SK-N-SH treated with all-trans-retinoic acid at 6 μM for 48 hours (cell line): ENCODE data around the gene POLR2J2.
"Not testable (repeated sequence)": the region's sequence is repeated elsewhere in the genome, so short reads cannot be mapped to it uniquely, and the experiment has no call there.

Experiments used
- ARNTL ChIP-seq: fragments of 450-650 bp; formaldehyde crosslinking; IDR thresholded peaks from 2 replicates; pipeline ENCODE4 v1.5.0; 2020; ENCODE audit warnings: low read depth, mild to moderate bottlenecking, moderate library complexity, borderline replicate concordance
- CSDC2 ChIP-seq: fragments of 250-450 bp; sonication (Bioruptor Pico); IDR thresholded peaks from 2 replicates; pipeline ENCODE4 v1.5.0; 2020; ENCODE audit warnings: mild to moderate bottlenecking, moderate library complexity
- RARB ChIP-seq: fragments of 250-450 bp; sonication (Bioruptor Pico); IDR thresholded peaks from 2 replicates; pipeline ENCODE4 v1.8.0; 2021; ENCODE audit warnings: mild to moderate bottlenecking, moderate library complexity
- SNAI2 ChIP-seq: fragments of 250-450 bp; sonication (Bioruptor Pico); IDR thresholded peaks from 2 replicates; pipeline ENCODE4 v1.5.0; 2020; ENCODE audit warnings: mild to moderate bottlenecking, moderate library complexity
- TOX ChIP-seq: fragments of 250-450 bp; sonication (Bioruptor Pico); IDR thresholded peaks from 2 replicates; pipeline ENCODE4 v1.8.0; 2021; ENCODE audit warnings: mild to moderate bottlenecking, moderate library complexity, borderline replicate concordance
- ZFP3 ChIP-seq: fragments of 250-450 bp; sonication (Bioruptor Pico); IDR thresholded peaks from 2 replicates; pipeline ENCODE4 v1.5.0; 2020; ENCODE audit warnings: mild to moderate bottlenecking, moderate library complexity
- ZFP30 ChIP-seq: fragments of 450-650 bp; formaldehyde crosslinking; IDR thresholded peaks from 2 replicates; pipeline ENCODE4 v1.5.0; 2022; ENCODE audit warnings: mild to moderate bottlenecking, moderate library complexity
- ZNF565 ChIP-seq: fragments of 450-650 bp; formaldehyde crosslinking; conservative IDR thresholded peaks from 2 replicates; pipeline ENCODE4 v1.5.0; 2020; ENCODE audit warnings: low read depth, mild to moderate bottlenecking, moderate library complexity
- ZNF8 ChIP-seq: fragments of 450-650 bp; formaldehyde crosslinking; IDR thresholded peaks from 2 replicates; pipeline ENCODE4 v1.5.0; 2020; ENCODE audit warnings: mild to moderate bottlenecking, moderate library complexity
- TF ChIP-seq, protein P1 (sequence below): fragments of 250-450 bp; sonication (Bioruptor Pico); IDR thresholded peaks from 2 replicates; pipeline ENCODE4 v1.5.1; 2020; ENCODE audit warnings: low read depth, mild to moderate bottlenecking, moderate library complexity
- TF ChIP-seq, protein P2 (sequence below): fragments of 250-450 bp; sonication (Bioruptor Pico); IDR thresholded peaks from 2 replicates; pipeline ENCODE4 v1.5.0; 2020; ENCODE audit warnings: mild to moderate bottlenecking, moderate library complexity

- not testable (repeated sequence) for TF ChIP-seq ARNTL; RARB; ZFP3 (CRISPR knock-in tag); SNAI2; ZNF565 (CRISPR knock-in tag); ZNF8 (CRISPR knock-in tag); ZFP30; CSDC2 (CRISPR knock-in tag); TOX (CRISPR knock-in tag)
- TF ChIP-seq, protein P1, sequence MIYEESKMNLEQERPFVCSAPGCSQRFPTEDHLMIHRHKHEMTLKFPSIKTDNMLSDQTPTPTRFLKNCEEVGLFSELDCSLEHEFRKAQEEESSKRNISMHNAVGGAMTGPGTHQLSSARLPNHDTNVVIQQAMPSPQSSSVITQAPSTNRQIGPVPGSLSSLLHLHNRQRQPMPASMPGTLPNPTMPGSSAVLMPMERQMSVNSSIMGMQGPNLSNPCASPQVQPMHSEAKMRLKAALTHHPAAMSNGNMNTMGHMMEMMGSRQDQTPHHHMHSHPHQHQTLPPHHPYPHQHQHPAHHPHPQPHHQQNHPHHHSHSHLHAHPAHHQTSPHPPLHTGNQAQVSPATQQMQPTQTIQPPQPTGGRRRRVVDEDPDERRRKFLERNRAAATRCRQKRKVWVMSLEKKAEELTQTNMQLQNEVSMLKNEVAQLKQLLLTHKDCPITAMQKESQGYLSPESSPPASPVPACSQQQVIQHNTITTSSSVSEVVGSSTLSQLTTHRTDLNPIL (CRISPR knock-in tag) = not testable (repeated sequence)
- TF ChIP-seq, protein P2, sequence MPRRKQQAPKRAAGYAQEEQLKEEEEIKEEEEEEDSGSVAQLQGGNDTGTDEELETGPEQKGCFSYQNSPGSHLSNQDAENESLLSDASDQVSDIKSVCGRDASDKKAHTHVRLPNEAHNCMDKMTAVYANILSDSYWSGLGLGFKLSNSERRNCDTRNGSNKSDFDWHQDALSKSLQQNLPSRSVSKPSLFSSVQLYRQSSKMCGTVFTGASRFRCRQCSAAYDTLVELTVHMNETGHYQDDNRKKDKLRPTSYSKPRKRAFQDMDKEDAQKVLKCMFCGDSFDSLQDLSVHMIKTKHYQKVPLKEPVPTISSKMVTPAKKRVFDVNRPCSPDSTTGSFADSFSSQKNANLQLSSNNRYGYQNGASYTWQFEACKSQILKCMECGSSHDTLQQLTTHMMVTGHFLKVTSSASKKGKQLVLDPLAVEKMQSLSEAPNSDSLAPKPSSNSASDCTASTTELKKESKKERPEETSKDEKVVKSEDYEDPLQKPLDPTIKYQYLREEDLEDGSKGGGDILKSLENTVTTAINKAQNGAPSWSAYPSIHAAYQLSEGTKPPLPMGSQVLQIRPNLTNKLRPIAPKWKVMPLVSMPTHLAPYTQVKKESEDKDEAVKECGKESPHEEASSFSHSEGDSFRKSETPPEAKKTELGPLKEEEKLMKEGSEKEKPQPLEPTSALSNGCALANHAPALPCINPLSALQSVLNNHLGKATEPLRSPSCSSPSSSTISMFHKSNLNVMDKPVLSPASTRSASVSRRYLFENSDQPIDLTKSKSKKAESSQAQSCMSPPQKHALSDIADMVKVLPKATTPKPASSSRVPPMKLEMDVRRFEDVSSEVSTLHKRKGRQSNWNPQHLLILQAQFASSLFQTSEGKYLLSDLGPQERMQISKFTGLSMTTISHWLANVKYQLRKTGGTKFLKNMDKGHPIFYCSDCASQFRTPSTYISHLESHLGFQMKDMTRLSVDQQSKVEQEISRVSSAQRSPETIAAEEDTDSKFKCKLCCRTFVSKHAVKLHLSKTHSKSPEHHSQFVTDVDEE (CRISPR knock-in tag) = not testable (repeated sequence)
Observed at GRCh38 chr7:102630622-102631021, 40.8 kb downstream of the POLR2J2 start.
